Epidermal melanocyte (primary cell): ENCODE data around the gene POLR1E.
"Not testable (repeated sequence)": the region's sequence is repeated elsewhere in the genome, so short reads cannot be mapped to it uniquely, and the experiment has no call there.

Experiments
- DNase-seq: peaks from one replicate; pipeline ENCODE4 v3.0.0; 2011; ENCODE audit warnings: low spot score; ENCODE audit not compliant: insufficient read length

Gene POLR1E

GRCh38 chr9:37464426-37465248 is 21.1 kb upstream of the POLR1E start:
- peak; percentile 37 for DNase-seq

DNA sequence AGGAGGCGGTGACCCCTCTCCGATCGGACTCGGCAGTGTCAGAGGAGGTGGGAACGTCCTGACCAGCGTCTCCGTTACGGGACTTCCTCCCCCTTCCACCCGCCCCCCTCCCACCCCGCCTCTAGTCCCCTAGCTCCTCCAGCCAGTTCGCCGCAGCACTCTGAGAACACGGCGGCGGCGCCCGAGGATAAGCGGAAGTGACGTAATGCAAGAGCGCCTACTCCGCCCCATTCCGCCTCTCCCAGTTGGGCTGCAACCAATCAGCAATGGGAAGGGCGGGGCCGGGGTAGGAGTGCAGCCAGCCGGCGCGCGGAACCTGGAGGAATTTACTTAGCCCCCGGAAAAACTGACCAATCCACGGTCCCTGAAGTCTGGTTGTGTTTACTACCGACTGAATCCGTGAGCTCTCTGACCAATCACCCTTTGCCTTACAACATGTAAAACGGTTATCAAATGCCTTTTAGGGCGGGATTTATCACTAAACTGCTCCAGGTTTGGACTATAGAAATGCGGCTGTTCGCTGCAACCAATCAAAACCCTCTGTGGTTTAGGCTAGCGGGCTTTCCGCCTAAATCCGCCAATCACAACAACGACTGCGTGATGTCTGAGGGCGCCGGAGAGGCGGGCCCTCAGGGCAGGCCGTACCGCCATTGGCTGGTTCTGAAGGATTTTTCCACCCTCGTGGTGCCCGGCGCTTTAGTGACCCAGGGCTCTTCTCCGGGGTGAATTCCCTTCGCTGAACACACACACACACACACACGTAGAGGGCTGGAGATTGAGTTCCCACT is 20.3 kb upstream of the POLR1E start, which contains the start of gene ZBTB5:
TSS of gene ZBTB5 (minus strand) at position 202 of the 788 bp plus-strand sequence. CDS start 22,899 bp downstream, outside the sequence.
- peak; percentile 91 for DNase-seq

DNA sequence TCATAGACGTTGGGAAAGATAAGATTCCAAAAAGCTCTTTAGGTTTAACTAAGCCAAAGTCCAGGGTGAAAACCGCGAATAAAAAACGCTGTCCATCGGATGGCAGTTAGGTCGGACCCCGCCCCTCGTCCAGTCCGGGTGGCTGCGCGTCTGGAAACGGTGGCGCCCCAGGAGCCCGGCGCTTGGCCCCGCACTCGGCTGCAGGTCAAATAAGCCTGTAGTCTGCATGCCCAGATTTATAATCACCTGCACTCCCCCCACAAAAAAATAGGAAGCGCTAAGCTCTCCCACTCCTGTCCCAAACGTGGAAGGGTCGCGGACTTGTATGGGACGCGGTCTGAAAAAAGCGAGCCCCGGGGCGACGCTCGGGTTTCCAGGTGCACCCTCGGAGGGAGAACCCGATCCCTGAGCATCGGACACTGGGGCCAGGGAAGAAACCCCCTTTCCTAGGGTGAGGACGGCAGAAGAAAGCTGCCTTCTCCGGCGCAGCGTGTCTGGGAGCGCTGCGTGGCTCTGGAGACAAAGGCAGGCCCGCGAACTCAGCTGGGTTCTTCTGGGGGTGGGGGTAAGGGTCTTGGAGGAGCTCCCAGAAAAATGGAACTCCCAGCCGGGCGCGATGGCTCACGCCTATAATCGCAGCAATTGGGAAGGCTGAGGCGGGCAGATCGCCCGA is 19.6 kb upstream of the POLR1E start:
- DNase-seq, result no peak

- not testable (repeated sequence) for DNase-seq
Observed at GRCh38 chr9:37467530-37467929, 18.2 kb upstream of the POLR1E start.

- no peak for DNase-seq
Observed at GRCh38 chr9:37468620-37469019, 17.1 kb upstream of the POLR1E start.

GRCh38 chr9:37471942-37472684 is 13.6 kb upstream of the POLR1E start:
- no peak for DNase-seq

DNA sequence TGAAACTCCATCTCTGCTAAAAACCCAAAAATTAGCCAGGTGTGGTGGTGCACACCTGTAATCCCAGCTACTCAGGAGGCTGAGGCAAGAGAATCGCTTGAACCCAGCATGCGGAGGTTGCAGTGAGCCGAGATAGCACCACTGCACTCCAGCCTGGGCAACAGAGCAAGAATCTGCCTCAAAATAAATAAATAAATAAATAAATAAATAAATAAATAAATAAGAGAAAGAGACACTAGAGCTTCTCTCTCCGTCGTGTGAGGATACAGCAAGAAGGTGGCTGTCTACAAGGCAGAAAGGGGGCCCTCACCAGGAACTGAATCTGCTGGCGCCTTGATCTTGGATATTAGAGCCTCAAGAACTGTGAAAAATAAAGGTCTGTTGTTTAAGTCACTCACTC is 11.8 kb upstream of the POLR1E start:
- not testable (repeated sequence) for DNase-seq

DNA sequence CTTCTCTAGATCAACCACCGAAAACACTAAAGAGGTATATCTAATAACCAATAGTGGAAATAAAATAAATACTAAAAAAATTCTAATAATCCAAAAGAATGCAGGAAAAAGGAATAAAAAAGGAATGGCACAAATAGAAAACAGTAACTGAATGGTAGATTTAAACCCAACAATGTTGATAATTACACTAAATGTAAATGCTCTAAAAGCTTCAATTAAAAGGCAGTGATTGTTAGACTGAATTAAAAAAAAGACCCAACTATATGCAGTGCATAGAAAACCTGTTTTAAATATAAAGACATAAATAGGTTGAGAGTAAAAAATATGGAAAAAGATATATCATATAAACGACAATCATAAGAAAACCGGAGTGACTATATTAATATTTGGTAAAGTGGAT is 11.3 kb upstream of the POLR1E start:
- no peak for DNase-seq

DNA sequence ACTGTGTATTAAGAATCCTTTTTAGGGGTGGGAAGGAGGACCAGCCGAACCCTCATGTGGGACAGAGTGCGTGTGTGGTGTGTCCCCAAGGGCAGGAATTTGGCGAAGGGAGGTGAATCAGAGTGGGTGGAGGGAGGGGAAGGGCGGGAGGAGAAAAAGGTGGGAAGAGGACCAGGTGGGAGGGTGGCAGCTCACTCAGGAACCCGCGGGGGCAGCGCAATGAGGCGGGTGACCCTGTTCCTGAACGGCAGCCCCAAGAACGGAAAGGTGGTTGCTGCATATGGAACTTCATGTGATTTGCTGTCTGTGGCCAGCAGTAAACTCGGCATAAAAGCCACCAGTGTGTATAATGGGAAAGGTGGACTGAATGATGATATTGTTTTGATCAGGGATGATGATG is 8.8 kb upstream of the POLR1E start:
- no peak for DNase-seq

GRCh38 chr9:37477443-37477842 is 8.3 kb upstream of the POLR1E start:
- DNase-seq, result not testable (repeated sequence)

GRCh38 chr9:37477987-37478619 is 7.6 kb upstream of the POLR1E start:
- DNase-seq, result not testable (repeated sequence)

DNA sequence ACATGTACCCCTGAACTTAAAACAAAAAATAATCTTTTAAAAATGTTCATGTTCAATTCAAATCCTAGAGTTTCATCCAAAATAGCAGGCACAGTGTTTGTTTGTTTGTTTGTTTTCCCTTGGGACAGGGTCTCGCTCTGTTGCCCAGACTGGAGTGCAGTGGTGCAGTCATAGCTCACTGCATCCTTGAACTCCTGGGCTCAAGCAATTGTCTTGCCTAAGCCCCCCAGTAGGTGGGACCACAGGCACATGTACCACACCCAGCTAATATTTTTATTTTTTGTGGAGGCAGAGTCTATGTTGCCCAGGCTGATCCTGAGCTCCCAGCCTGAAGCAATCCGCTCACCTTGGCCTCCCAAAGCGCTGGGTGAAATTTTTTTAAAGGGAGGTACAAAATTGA is 5.0 kb upstream of the POLR1E start:
- no peak for DNase-seq

DNA sequence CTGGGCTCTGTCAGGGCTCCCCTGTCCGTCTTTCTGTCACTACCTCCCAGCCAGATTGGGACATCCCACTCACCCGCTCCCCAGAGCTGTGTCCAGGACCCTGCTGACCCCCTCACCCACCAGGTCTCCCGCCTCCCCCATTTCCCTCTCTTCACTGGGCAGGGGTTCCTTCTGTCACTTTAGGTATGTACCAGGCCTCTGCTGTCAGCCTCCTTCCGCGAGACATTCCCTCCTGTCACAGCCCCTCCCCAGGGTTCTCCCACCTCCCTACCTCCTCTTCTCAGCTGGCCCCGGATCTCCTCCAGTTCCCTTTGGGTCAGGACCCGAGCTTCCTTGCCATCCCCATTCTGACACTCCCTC is 488 bp downstream of the POLR1E start:
- DNase-seq, result no peak

- peak; percentile 21 for DNase-seq
Observed at GRCh38 chr9:37486616-37487548, 1.1 kb downstream of the POLR1E start.

GRCh38 chr9:37491939-37492338 is 6.2 kb downstream of the POLR1E start:
- no peak for DNase-seq

- no peak for DNase-seq
Observed at GRCh38 chr9:37495571-37495970, 9.8 kb downstream of the POLR1E start.

- no peak for DNase-seq
Observed at GRCh38 chr9:37496020-37496419, 10.3 kb downstream of the POLR1E start.

GRCh38 chr9:37497320-37497719 is 11.6 kb downstream of the POLR1E start:
- DNase-seq, result no peak

- DNase-seq, result no peak
Observed at GRCh38 chr9:37498457-37498856, 12.7 kb downstream of the POLR1E start.

DNA sequence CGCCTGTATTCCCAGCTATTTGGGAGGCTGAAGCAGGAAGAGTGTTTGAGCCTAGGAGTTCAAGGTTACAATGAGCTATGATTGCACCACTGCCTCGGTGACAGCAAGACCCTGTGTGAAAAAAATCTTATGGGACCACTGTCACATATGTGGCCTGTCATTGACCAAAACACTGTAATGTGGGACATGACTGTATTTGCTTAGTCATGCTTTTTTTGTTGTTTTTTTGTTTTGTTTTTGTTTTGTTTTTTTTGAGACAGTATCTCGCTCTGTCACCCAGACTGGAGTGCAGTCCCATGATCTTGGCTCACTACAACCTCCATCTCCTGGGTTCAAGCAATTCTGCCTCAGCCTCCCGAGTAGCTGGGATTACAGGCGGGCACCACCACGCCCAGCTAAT is 13.5 kb downstream of the POLR1E start:
- DNase-seq, result no peak
